Measurements from ENCODE around the gene RNF4.
"Not testable (repeated sequence)": the region's sequence is repeated elsewhere in the genome, so short reads cannot be mapped to it uniquely, and the experiment has no call there.

Gene RNF4

GRCh38 chr4:2468456-2469191 lies at the start of gene RNF4:
Gene RNF4, plus strand, starts transcription at chr4:2469106. Its CDS starts 21,388 bp downstream, at chr4:2490494.
- DNase-seq, result peak; percentile 59 to 81

- no peak for DNase-seq
Measured at GRCh38 chr4:2419814-2420213, 49.1 kb upstream of the RNF4 start.

GRCh38 chr4:2421928-2422327 lies 47.0 kb upstream of the RNF4 start:
- no peak for DNase-seq

GRCh38 chr4:2423066-2423465 lies 45.8 kb upstream of the RNF4 start:
- no peak for DNase-seq

- no peak for DNase-seq
Measured at GRCh38 chr4:2423695-2424094, 45.2 kb upstream of the RNF4 start.

GRCh38 chr4:2424581-2424980 lies 44.3 kb upstream of the RNF4 start:
- DNase-seq, result no peak

- no peak for DNase-seq
Measured at GRCh38 chr4:2425386-2426068, 43.4 kb upstream of the RNF4 start.

- no peak for DNase-seq
Measured at GRCh38 chr4:2426069-2426397, 42.9 kb upstream of the RNF4 start.

- DNase-seq, result no peak
Measured at GRCh38 chr4:2426711-2427275, 42.1 kb upstream of the RNF4 start.

- DNase-seq, result no peak
Measured at GRCh38 chr4:2427383-2428334, 41.2 kb upstream of the RNF4 start.

- no peak for DNase-seq
Measured at GRCh38 chr4:2428496-2429213, 40.3 kb upstream of the RNF4 start.

GRCh38 chr4:2429945-2430757 lies 38.8 kb upstream of the RNF4 start:
- not testable (repeated sequence) for DNase-seq

GRCh38 chr4:2432004-2432403 lies 36.9 kb upstream of the RNF4 start:
- DNase-seq, result no peak

GRCh38 chr4:2432991-2433530 lies 35.8 kb upstream of the RNF4 start:
- no peak for DNase-seq

- DNase-seq, result no peak
Measured at GRCh38 chr4:2433609-2434350, 35.1 kb upstream of the RNF4 start.

- no peak for DNase-seq
Measured at GRCh38 chr4:2434420-2434819, 34.5 kb upstream of the RNF4 start.

GRCh38 chr4:2436301-2436700 lies 32.6 kb upstream of the RNF4 start:
- DNase-seq, result peak in 1 of 2 experiments; percentile 78

GRCh38 chr4:2436761-2437474 lies 32.0 kb upstream of the RNF4 start:
- no peak for DNase-seq

- no peak for DNase-seq
Measured at GRCh38 chr4:2437475-2438215, 31.3 kb upstream of the RNF4 start.
